Breast epithelium (tissue), 3 donors: ENCODE measurements around the gene RPS24.

ENCODE experiments used
- POLR2AphosphoS5 ChIP-seq, 3 donors: sonication (generic); formaldehyde crosslinking; IDR thresholded peaks; one replicate each; pipeline ENCODE4 v1.6.1; 2017; ENCODE audit warnings: antibody characterized with exemption in 3 of 3
- TF ChIP-seq, protein P1 (sequence below), 3 donors: fragments of 450-650 bp; IDR thresholded peaks; one replicate each; pipeline ENCODE4 v1.5.1; 2016 to 2017; ENCODE audit warnings: antibody characterized with exemption in 3 of 3, mild to moderate bottlenecking in 3 of 3, moderate library complexity in 3 of 3

DNA sequence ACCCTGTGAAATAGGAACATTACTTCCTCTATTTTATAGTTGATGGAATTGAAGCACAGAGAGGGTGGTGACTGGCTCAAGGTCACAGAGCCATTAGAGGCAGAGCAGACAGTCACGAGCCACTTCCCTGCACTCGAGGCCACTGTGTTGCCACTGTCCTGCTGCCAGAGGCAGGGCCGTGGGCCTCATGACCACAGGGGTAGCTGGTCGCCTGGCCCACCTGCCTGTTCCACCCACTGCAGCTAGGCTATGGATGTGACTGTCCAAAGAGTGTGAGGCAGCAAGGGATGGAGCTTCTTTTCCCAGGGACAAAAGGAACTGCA, 38.2 kb downstream of the RPS24 start:
- TF ChIP-seq, protein P1, sequence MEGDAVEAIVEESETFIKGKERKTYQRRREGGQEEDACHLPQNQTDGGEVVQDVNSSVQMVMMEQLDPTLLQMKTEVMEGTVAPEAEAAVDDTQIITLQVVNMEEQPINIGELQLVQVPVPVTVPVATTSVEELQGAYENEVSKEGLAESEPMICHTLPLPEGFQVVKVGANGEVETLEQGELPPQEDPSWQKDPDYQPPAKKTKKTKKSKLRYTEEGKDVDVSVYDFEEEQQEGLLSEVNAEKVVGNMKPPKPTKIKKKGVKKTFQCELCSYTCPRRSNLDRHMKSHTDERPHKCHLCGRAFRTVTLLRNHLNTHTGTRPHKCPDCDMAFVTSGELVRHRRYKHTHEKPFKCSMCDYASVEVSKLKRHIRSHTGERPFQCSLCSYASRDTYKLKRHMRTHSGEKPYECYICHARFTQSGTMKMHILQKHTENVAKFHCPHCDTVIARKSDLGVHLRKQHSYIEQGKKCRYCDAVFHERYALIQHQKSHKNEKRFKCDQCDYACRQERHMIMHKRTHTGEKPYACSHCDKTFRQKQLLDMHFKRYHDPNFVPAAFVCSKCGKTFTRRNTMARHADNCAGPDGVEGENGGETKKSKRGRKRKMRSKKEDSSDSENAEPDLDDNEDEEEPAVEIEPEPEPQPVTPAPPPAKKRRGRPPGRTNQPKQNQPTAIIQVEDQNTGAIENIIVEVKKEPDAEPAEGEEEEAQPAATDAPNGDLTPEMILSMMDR (IDR thresholded peaks at IDR 0.05) = no peak
- no peak for TF ChIP-seq POLR2AphosphoS5 (IDR thresholded peaks at IDR 0.05)
